Raji (cell line): ENCODE measurements around the gene POFUT1.

ENCODE experiments used
- POLR2A ChIP-seq: IDR thresholded peaks from 2 replicates; pipeline ENCODE4 v1.6.1; 2011; ENCODE audit warnings: low read depth, low read length, control low read depth; ENCODE audit not compliant: insufficient read depth

The POFUT1 gene

GRCh38 chr20:32184961-32185603 is 22.6 kb upstream of the POFUT1 start:
- no peak for TF ChIP-seq POLR2A

GRCh38 chr20:32186506-32186905 is 21.2 kb upstream of the POFUT1 start:
- no peak for TF ChIP-seq POLR2A

DNA sequence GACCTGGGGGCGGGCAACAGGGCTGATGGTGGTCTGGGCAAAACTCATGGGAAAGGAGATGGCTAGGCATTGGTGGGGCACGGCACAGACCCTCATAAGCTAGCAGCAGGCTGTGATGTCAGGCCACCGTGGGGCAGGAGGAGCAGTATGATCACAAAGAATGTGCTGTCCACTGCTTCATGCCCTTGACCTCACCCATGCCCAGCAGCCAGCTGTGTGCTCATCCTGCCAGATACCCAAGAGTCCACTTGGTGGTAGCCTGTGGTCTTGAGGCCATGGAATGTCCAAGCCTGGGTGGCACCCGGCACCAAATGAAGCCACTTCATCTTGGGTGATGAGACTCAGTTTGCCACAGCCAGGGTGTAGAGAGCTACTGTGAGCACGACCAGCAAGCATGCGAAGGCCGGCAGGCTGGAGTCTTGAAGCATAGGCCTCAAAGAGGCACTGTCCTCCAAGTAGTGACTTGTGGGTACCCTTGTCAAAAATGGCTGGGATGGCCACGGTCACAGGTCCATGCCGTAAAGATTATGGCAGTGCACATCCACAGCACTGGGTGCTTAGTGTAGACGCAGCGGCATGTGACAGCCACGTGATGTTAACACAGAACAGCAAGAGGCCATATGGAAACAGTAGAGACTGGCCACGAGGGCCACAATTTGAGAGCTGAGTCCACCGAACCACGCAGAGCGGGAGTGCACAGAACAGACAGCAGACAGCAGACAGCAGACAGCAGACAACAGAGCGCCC is 19.1 kb upstream of the POFUT1 start:
- no peak for TF ChIP-seq POLR2A

DNA sequence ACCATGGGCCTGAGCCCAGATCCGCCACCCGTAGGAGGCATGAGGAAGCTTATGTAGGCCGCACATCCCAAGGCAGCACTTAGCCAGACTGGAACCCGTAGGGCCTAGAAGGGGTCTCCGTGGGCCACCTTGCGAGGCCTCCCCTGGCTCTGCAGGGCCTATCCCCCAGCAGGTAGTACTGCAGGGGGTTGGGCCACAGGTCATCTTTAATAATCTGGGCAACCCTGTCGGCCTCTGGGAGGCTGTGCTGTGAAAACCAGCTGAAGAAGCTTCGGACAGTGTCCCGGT is 18.6 kb upstream of the POFUT1 start:
- no peak for TF ChIP-seq POLR2A

- TF ChIP-seq POLR2A = no peak
Measured at GRCh38 chr20:32189691-32190615, 17.7 kb upstream of the POFUT1 start.

GRCh38 chr20:32190616-32191415 is 16.9 kb upstream of the POFUT1 start:
- TF ChIP-seq POLR2A = no peak

GRCh38 chr20:32191422-32191821 is 16.3 kb upstream of the POFUT1 start:
- no peak for TF ChIP-seq POLR2A

DNA sequence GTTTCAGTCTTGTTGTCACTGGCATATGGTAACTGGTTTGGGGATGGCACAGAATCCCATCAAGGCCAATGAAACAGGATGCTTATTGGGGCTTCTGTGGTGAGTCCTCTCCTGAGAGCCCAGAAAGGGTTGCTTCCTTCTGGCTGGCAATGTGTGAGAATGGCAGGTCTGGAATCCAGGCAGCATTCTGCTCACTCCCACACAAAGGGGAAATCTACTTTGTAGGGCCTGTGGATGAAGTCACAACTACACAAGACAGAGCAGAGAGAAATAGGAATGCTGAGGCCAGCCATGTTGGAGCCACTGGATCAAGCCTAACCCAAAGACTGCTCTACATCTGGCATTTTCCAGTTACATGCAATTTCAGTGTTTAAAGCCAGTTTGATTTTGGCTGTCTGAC is 15.8 kb upstream of the POFUT1 start:
- no peak for TF ChIP-seq POLR2A

- TF ChIP-seq POLR2A = no peak
Measured at GRCh38 chr20:32192698-32193097, 15.0 kb upstream of the POFUT1 start.

DNA sequence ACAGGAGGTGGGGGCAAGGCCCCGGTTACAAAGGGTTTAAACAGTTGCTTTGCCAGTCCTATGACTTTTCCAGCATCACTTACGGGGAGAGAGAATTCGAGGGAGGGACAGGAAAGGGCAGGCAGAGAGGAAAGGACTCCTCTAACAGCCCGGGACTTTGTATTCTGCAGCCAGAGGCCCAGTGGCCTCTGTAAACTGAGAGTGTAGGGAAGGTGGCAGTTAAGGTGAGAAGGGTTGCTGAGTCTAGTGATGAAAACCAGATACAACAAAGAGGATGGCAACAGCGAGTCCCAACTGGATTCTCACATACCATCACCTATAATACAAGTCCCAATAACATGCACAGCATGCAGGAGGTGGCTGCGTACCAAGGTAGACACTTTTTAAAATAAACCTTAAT is 13.7 kb upstream of the POFUT1 start:
- no peak for TF ChIP-seq POLR2A

GRCh38 chr20:32195581-32195980 is 12.1 kb upstream of the POFUT1 start:
- TF ChIP-seq POLR2A = no peak

DNA sequence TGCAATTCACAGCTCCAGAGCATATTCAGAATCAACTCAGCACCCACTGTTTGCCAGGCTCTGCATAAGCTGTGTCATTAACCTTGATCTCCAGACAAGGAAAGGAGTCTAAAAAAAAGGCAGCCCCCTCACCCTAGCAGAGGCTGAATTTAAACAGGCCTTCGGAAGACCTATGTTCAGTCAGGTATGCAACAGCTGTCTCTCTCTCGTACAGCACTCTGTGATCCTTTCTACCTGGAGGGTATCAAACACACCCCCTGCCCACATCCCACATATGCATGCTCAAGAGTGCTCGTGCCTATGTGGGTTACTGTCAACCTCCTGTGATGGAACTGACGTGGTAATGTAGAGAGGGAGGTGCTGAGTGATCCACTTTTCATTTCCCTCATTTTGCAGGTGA is 8.7 kb upstream of the POFUT1 start:
- TF ChIP-seq POLR2A = no peak

GRCh38 chr20:32201296-32201976 is 6.2 kb upstream of the POFUT1 start:
- TF ChIP-seq POLR2A = no peak

DNA sequence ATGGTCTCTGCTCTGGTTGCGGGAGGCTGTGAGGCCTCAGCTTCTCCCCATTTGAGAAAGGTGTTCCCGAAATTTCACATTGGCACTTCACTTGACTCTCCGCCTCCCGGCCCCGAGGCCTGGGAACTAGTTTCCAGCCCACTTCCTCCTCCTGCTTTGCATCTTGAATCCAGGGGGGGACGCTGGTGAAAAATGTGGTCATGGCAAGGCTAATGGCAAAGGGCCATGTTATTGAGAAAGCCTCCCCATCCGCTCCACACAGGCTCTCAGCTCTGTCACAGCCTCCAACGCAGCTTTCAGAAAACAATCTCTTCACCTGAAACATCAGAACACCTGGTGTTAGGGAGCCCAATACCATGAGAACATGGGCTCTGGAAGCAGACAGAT is 5.7 kb upstream of the POFUT1 start:
- TF ChIP-seq POLR2A = no peak
